Measurements from ENCODE around the gene OAF.
A peak's percentile ranks its signal among the peaks of the same experiment; 100 is the strongest.

The OAF gene

GRCh38 chr11:120224361-120224760, 13.5 kb downstream of the OAF start:
- DNase-seq: peak; percentile 22

- DNase-seq: peak; percentile 68
Observed at GRCh38 chr11:120224972-120225909, 14.4 kb downstream of the OAF start.

- DNase-seq: no peak
Observed at GRCh38 chr11:120226242-120226641, 15.4 kb downstream of the OAF start.

- no peak for DNase-seq
Observed at GRCh38 chr11:120226714-120227113, 15.9 kb downstream of the OAF start.

- DNase-seq: peak; percentile 27
Observed at GRCh38 chr11:120227228-120227852, 16.5 kb downstream of the OAF start.

- DNase-seq: no peak
Observed at GRCh38 chr11:120228794-120229384, 18.1 kb downstream of the OAF start.

- peak; percentile 55 for DNase-seq
Observed at GRCh38 chr11:120229451-120230424, 18.9 kb downstream of the OAF start.

GRCh38 chr11:120230433-120231071, 19.7 kb downstream of the OAF start:
- no peak for DNase-seq

GRCh38 chr11:120231963-120232362, 21.1 kb downstream of the OAF start:
- no peak for DNase-seq

- DNase-seq: no peak
Observed at GRCh38 chr11:120233207-120233803, 22.5 kb downstream of the OAF start.

GRCh38 chr11:120235024-120235628, 24.3 kb downstream of the OAF start:
- DNase-seq: peak; percentile 51

- no peak for DNase-seq
Observed at GRCh38 chr11:120236169-120237107, 25.6 kb downstream of the OAF start.

- no peak for DNase-seq
Observed at GRCh38 chr11:120238968-120239620, 28.3 kb downstream of the OAF start.

- no peak for DNase-seq
Observed at GRCh38 chr11:120239713-120240640, 29.1 kb downstream of the OAF start, which contains the start of gene POU2F3. Gene POU2F3 (plus strand): TSS chr11:120240140. CDS start chr11:120240344, 204 bp downstream.

- DNase-seq: no peak
Observed at GRCh38 chr11:120240866-120241265, 30.0 kb downstream of the OAF start.

- DNase-seq: no peak
Observed at GRCh38 chr11:120241277-120241676, 30.4 kb downstream of the OAF start.

GRCh38 chr11:120243221-120243620, 32.4 kb downstream of the OAF start:
- DNase-seq: no peak

Data from suppressor macrophage treated with lipopolysaccharide for 4 hours (primary cell).